IMR-90 (cell line): ENCODE data around the gene CIART. TPM values are rescaled to one million over a fixed set of nuclear protein-coding genes. Genes with fewer than 3 reads are reported as not detected.
A peak's percentile ranks its signal among the peaks of the same experiment; 100 is the strongest.

ENCODE experiments used
- ATAC-seq: fragments of 200-7000 bp; cut with Tn5 transposase; 2 replicates; pipeline ENCODE4 v1.9.1; 2020; ENCODE audit warnings: low read depth, mild to moderate bottlenecking, moderate library complexity
- BruUV-seq: library from RNA; stranded (reverse); fragments of 400-500 nt; replicated peaks from 2 replicates; lab custom pipeline; 2021; lab: Mats Ljungman, UMichigan
- CTCF ChIA-PET: fragments of 300-600 bp; formaldehyde crosslinking; extraction: SDS; loops from one replicate; lab custom pipeline; 2021; ENCODE audit warnings: antibody characterized with exemption; lab: Yijun Ruan, JAX
- POLR2A ChIA-PET: fragments of 300-600 bp; sonication (Branson Sonifier 250); formaldehyde crosslinking; loops from one replicate; lab custom pipeline; 2022; ENCODE audit warnings: antibody characterized with exemption; ENCODE audit not compliant: unreplicated experiment; lab: Charles Lee
- DNase-seq: peaks from one replicate; pipeline ENCODE4 v3.0.0; 2013
- H2AFZ ChIP-seq: replicated peaks from 2 replicates; pipeline ENCODE3; 2013; ENCODE audit warnings: low read length, mild to moderate bottlenecking; ENCODE audit not compliant: poor library complexity
- H2AK5ac ChIP-seq: 2 replicates; pipeline ENCODE4 v1.6.1; 2013; ENCODE audit warnings: low read depth, low read length, inconsistent platforms
- H2AK9ac ChIP-seq: replicated peaks from 2 replicates; pipeline ENCODE3; 2013; ENCODE audit warnings: mild to moderate bottlenecking, low read depth, low read length, moderate library complexity; ENCODE audit not compliant: poor library complexity
- H2BK120ac ChIP-seq: 2 replicates; pipeline ENCODE4 v1.6.1; 2013; ENCODE audit warnings: low read depth, low read length, inconsistent platforms
- H2BK15ac ChIP-seq: 3 replicates; pipeline ENCODE4 v1.6.1; 2013; ENCODE audit warnings: low read depth, low read length, inconsistent platforms
- H2BK20ac ChIP-seq: 2 replicates; pipeline ENCODE4 v1.6.1; 2013; ENCODE audit warnings: low read depth, mild to moderate bottlenecking, inconsistent platforms, low read length, moderate library complexity
- H2BK5ac ChIP-seq: 2 replicates; pipeline ENCODE4 v1.6.1; 2013; ENCODE audit warnings: mild to moderate bottlenecking, low read depth, low read length, inconsistent platforms; ENCODE audit not compliant: poor library complexity, severe bottlenecking
- H3K14ac ChIP-seq: replicated peaks from 2 replicates; pipeline ENCODE4 v1.6.1; 2013; ENCODE audit warnings: low read depth, low read length, inconsistent platforms
- H3K18ac ChIP-seq: 2 replicates; pipeline ENCODE4 v1.6.1; 2013; ENCODE audit warnings: low read depth, low read length, control low read depth
- H3K23ac ChIP-seq: 2 replicates; pipeline ENCODE4 v1.6.1; 2013; ENCODE audit warnings: low read depth, low read length, inconsistent platforms
- H3K27ac ChIP-seq: 2 replicates; pipeline ENCODE4 v1.5.1; 2013; ENCODE audit warnings: mild to moderate bottlenecking, control low read depth, low read length; ENCODE audit not compliant: insufficient read depth
- H3K27me3 ChIP-seq: 2 replicates; pipeline ENCODE4 v1.6.1; 2013; ENCODE audit warnings: low read length; ENCODE audit not compliant: control insufficient read depth, insufficient read depth
- H3K36me3 ChIP-seq: 2 replicates; pipeline ENCODE4 v1.6.1; 2013; ENCODE audit warnings: low read length, mixed read lengths; ENCODE audit not compliant: control insufficient read depth, insufficient read depth
- H3K4ac ChIP-seq: 2 replicates; pipeline ENCODE4 v1.6.1; 2013; ENCODE audit warnings: low read depth, low read length, inconsistent platforms
- H3K4me1 ChIP-seq: 2 replicates; pipeline ENCODE4 v1.6.1; 2013; ENCODE audit warnings: low read length, mixed read lengths; ENCODE audit not compliant: control insufficient read depth, insufficient read depth
- H3K4me2 ChIP-seq: 2 replicates; pipeline ENCODE4 v1.6.1; 2013; ENCODE audit warnings: low read depth, mild to moderate bottlenecking, control low read depth, low read length, moderate library complexity
- H3K4me3 ChIP-seq: 2 replicates; pipeline ENCODE4 v1.5.1; 2013; ENCODE audit warnings: low read depth, mild to moderate bottlenecking, control low read depth, low read length, moderate library complexity; ENCODE audit not compliant: insufficient read depth
- H3K56ac ChIP-seq: 2 replicates; pipeline ENCODE4 v1.6.1; 2013; ENCODE audit warnings: low read length, inconsistent platforms; ENCODE audit not compliant: insufficient read depth; ENCODE audit errors: extremely low read depth
- H3K79me1 ChIP-seq, 2 experiments: 2 replicates each; pipeline ENCODE4 v1.6.1; 2013; ENCODE audit warnings: low read length in 2 of 2, inconsistent platforms in 1 of 2, low read depth in 1 of 2
- H3K9ac ChIP-seq: 2 replicates; pipeline ENCODE4 v1.6.1; 2013; ENCODE audit warnings: low read depth, low read length, control low read depth
- H3K9me1 ChIP-seq: 2 replicates; pipeline ENCODE4 v1.6.1; 2013; ENCODE audit warnings: low read length, inconsistent platforms; ENCODE audit not compliant: insufficient read depth
- H3K9me3 ChIP-seq: 2 replicates; pipeline ENCODE4 v1.6.1; 2013; ENCODE audit warnings: low read length; ENCODE audit not compliant: control insufficient read depth, insufficient read depth
- H4K20me1 ChIP-seq: 2 replicates; pipeline ENCODE4 v1.6.1; 2013; ENCODE audit warnings: low read length, inconsistent platforms; ENCODE audit not compliant: insufficient read depth
- H4K5ac ChIP-seq: 2 replicates; pipeline ENCODE4 v1.6.1; 2013; ENCODE audit warnings: mild to moderate bottlenecking, low read depth, low read length, control low read depth
- H4K8ac ChIP-seq, 2 experiments: 2 replicates each; pipeline ENCODE4 v1.6.1; 2013; ENCODE audit warnings: low read depth in 2 of 2, low read length in 2 of 2, control low read depth in 1 of 2, inconsistent platforms in 1 of 2
- H4K91ac ChIP-seq: 2 replicates; pipeline ENCODE4 v1.6.1; 2013; ENCODE audit warnings: low read depth, low read length, inconsistent platforms; ENCODE audit not compliant: insufficient read depth
- FOS ChIP-seq: fragments of 150-350 bp; IDR thresholded peaks from 2 replicates; pipeline ENCODE4 v1.6.1; 2016; ENCODE audit warnings: low read depth, low read length
- MAFK ChIP-seq: IDR thresholded peaks from 2 replicates; pipeline ENCODE4 v1.6.1; 2012; ENCODE audit warnings: low read depth, low read length, improper control_type of control experiment
- MAZ ChIP-seq: IDR thresholded peaks from 2 replicates; pipeline ENCODE4 v1.6.1; 2012; ENCODE audit warnings: low read depth, mild to moderate bottlenecking, low read length, improper control_type of control experiment, moderate library complexity, borderline replicate concordance
- MXI1 ChIP-seq: IDR thresholded peaks from 2 replicates; pipeline ENCODE4 v1.6.1; 2012; ENCODE audit warnings: low read depth, mild to moderate bottlenecking, low read length, moderate library complexity, borderline replicate concordance
- POLR2A ChIP-seq: IDR thresholded peaks from 2 replicates; pipeline ENCODE4 v1.6.1; 2012; ENCODE audit warnings: mild to moderate bottlenecking, low read depth, low read length
- WGBS, 2 experiments: methylation state at CpG; one replicate each; pipeline versions ENCODE4 v1.1.5 to v1.1.7; 2013; ENCODE audit warnings: missing lambda C conversion rate in 2 of 2; ENCODE audit not compliant: insufficient read length in 1 of 2; ENCODE audit errors: extremely low coverage in 2 of 2; 5-methylcytosine and 5-hydroxymethylcytosine counted together
- dilution Hi-C: fragments of 300-500 bp; cut with HindIII; formaldehyde crosslinking; loops from one replicate; pipeline ENCODE4 v1.14.3; 2018; ENCODE audit warnings: low sequenced_read_pairs; ENCODE audit not compliant: unreplicated experiment
- in situ Hi-C: fragments of 300-500 bp; cut with MboI; formaldehyde crosslinking; loops from 3 replicates; pipeline ENCODE4 v1.14.3; 2019; ENCODE audit warnings: low sequenced_read_pairs, inconsistent platforms, mixed read lengths
- intact Hi-C: fragments of 100-400 bp; cut with micrococcal nuclease; formaldehyde crosslinking; loops from 2 replicates; pipeline ENCODE4 v1.10.0; 2022
- polyA plus RNA-seq, 3 experiments: library from polyadenylated mRNA; depleted of rRNA; stranded (reverse); fragments of >200 nt; gene quantifications; 2 replicates each; pipeline ENCODE4 v1.2.3, GENCODE V29; 2012; ENCODE audit warnings: low replicate concordance in 1 of 3
- total RNA-seq: library from RNA; depleted of rRNA; stranded (reverse); fragments of >200 nt; gene quantifications from 2 replicates; pipeline ENCODE4 v1.2.3, GENCODE V29; 2012

The CIART gene
- total and polyA plus RNA-seq, 2 of the 4 experiments (the other 2 are of a cell fraction), result 16.5 to 18.1 TPM

GRCh38 chr1:150234566-150235293 is 47.6 kb upstream of the CIART start:
- no TSS peak for BruUV-seq
- POLR2A ChIA-PET, result interaction anchor here (0.6 to 0.7 kb wide), 2 partner anchors 21 to 521 kb away, joined by 3 to 11 read pairs; no protein-coding TSS in a partner anchor

More at GRCh38 chr1:150234566-150235293, 47.6 kb upstream of the CIART start:
- CTCF ChIA-PET, result interaction anchor here (0.6 kb wide), 1 partner anchor 14 kb away, joined by 3 read pairs; no protein-coding TSS in a partner anchor
- H4K5ac ChIP-seq, result peak overlapping the region; percentile 33; the same call in 1 of the 2 replicates
- peak; percentile 75 for TF ChIP-seq POLR2A
- peak; percentile 66; the same call in 1 of the 2 replicates for TF ChIP-seq MAZ
- no peak for TF ChIP-seq MAFK
- no peak for TF ChIP-seq FOS
- TF ChIP-seq MXI1, result 0 out of 2 replicates have a peak, but pooled peaks have one; percentile 22
- H3K36me3 ChIP-seq, result no peaks in the 10 kb centered on the region
- peak overlapping the region; percentile 95 for H3K9ac ChIP-seq
- peak overlapping the region; percentile 56; the same call in 1 of the 2 replicates for H3K18ac ChIP-seq
- H2BK15ac ChIP-seq, result peak overlapping the region; percentile 39; the same call in 2 of the 3 replicates
- H2BK5ac ChIP-seq, result peak overlapping the region; percentile 70
- H3K9me3 ChIP-seq, result no peaks in the 10 kb centered on the region
- peak overlapping the region; percentile 81 for H3K4me2 ChIP-seq
- WGBS, 2 experiments, result 0% methylated on average over 25 of the region's 78 CpGs; no CpG with 5 or more reads in 1 of the 2 experiments
- H2BK120ac ChIP-seq, result peak overlapping the region; percentile 35
- peak overlapping the region; percentile 82 for H3K56ac ChIP-seq
- in situ Hi-C loops, result no loop called here
- peak; percentile 52 for ATAC-seq
- H3K79me1 ChIP-seq, result peaks cover 0 to 31% of the 10 kb centered on the region in 2 experiments; a peak in 2 of 4 replicates
- DNase-seq, result peak; percentile 60
- H3K27me3 ChIP-seq, result no peaks in the 10 kb centered on the region
- H3K14ac ChIP-seq, result peak overlapping the region; percentile 97
- H3K4me1 ChIP-seq, result 0 out of 2 replicates have a peak, but pooled peaks cover 3% of the 10 kb centered on the region
- peak overlapping the region; percentile 99 for H3K23ac ChIP-seq
- peak overlapping the region; percentile 86 for H2AK5ac ChIP-seq
- H4K20me1 ChIP-seq, result no peaks in the 10 kb centered on the region; the same call in 1 of the 2 replicates
- peak overlapping the region; percentile 85 for H4K91ac ChIP-seq
- H3K4me3 ChIP-seq, result peak overlapping the region; percentile 54
- H3K9me1 ChIP-seq, result no peaks in the 10 kb centered on the region
- peak overlapping the region; percentile 2 to 80; a peak in 3 of 4 replicates for H4K8ac ChIP-seq
- H2BK20ac ChIP-seq, result 0 out of 2 replicates have a peak overlapping the region, but pooled peaks have one; percentile 53
- peak overlapping the region; percentile 67 for H3K4ac ChIP-seq
- peak overlapping the region; percentile 84 for H3K27ac ChIP-seq
- dilution Hi-C loops, result no loop called here
- intact Hi-C loops, result loop anchor here (5.0 kb wide), 1 partner anchor 48 kb away; the partner anchor contains the start of gene CIART
- peak overlapping the region; percentile 80 for H2AFZ ChIP-seq
- H2AK9ac ChIP-seq, result peak overlapping the region; percentile 53
